HCT116 (cell line): ENCODE results near the gene ENPEP. TPM values are rescaled to one million over a fixed set of nuclear protein-coding genes. Genes with fewer than 3 reads are reported as not detected.

Source experiments
- ATAC-seq: fragments of 200-7000 bp; cut with Tn5 transposase; 2 replicates; pipeline ENCODE4 v1.9.1; 2020; ENCODE audit warnings: mild to moderate bottlenecking, moderate library complexity
- BruUV-seq: library from RNA; stranded (reverse); fragments of 400-500 nt; replicated peaks from 2 replicates; lab custom pipeline; 2021; lab: Mats Ljungman, UMichigan
- CTCF ChIA-PET: fragments of 300-600 bp; sonication (Branson Sonifier 250); formaldehyde crosslinking; loops from one replicate; lab custom pipeline; 2021; ENCODE audit warnings: antibody characterized with exemption; lab: Charles Lee
- POLR2A ChIA-PET: fragments of 300-600, 350-600 bp; sonication (Branson Sonifier 250); formaldehyde crosslinking; loops from one replicate; lab custom pipeline; 2021; ENCODE audit warnings: antibody characterized with exemption; lab: Charles Lee
- RAD21 ChIA-PET, 2 experiments: fragments of 300-600 bp; sonication (Branson Sonifier 250); formaldehyde crosslinking; loops; one replicate each; lab custom pipeline; 2023; ENCODE audit warnings: low total read pairs in 2 of 2; ENCODE audit not compliant: uncharacterized antibody in 2 of 2, unreplicated experiment in 2 of 2, low non-redundant PET in 1 of 2; lab: Charles Lee
- DNase-seq: peaks from one replicate; pipeline ENCODE4 v3.0.0-alpha.2; 2010; ENCODE audit warnings: low read depth, low spot score
- H2AFZ ChIP-seq: fragments of 200-600 bp; shearing (Covaris generic), sonication (generic); 2 replicates; pipeline ENCODE4 v1.6.1; 2017; ENCODE audit warnings: low read depth, mixed run types, mixed read lengths, antibody characterized with exemption, low read length; ENCODE audit not compliant: poor library complexity, severe bottlenecking
- H3K27ac ChIP-seq: 2 replicates; pipeline ENCODE4 v1.5.1; 2012; ENCODE audit warnings: low read depth, low read length
- H3K27me3 ChIP-seq: fragments of 200-600 bp; sonication (generic); 2 replicates; pipeline ENCODE4 v1.6.1; 2016; ENCODE audit warnings: mixed run types, low read length, mixed read lengths; ENCODE audit not compliant: insufficient read depth
- H3K36me3 ChIP-seq, 2 experiments: fragments of 200-500 bp in 1 of 2; fragments of 200-600 bp in 1 of 2; sonication (Bioruptor generic) in 1 of 2; sonication (generic) in 1 of 2; 2 replicates each; pipeline versions ENCODE4 v1.5.1 to v1.6.1; 2014 to 2016; ENCODE audit warnings: low read length in 2 of 2, inconsistent platforms in 1 of 2, mixed read lengths in 1 of 2, mixed run types in 1 of 2; ENCODE audit not compliant: insufficient read depth in 2 of 2, control insufficient read depth in 1 of 2
- H3K4me1 ChIP-seq, 2 experiments: fragments of 200-600 bp in 1 of 2; sonication (generic) in 1 of 2; 2 replicates each; pipeline versions ENCODE4 v1.5.1 to v1.6.1; 2012 to 2017; ENCODE audit warnings: low read length in 2 of 2, inconsistent platforms in 1 of 2, mild to moderate bottlenecking in 1 of 2, mixed read lengths in 1 of 2, mixed run types in 1 of 2, moderate library complexity in 1 of 2; ENCODE audit not compliant: insufficient read depth in 2 of 2, control insufficient read depth in 1 of 2
- H3K4me2 ChIP-seq: fragments of 200-600 bp; sonication (generic); 2 replicates; pipeline ENCODE4 v1.6.1; 2017; ENCODE audit warnings: mixed run types, low read length, mixed read lengths
- H3K4me3 ChIP-seq, 2 experiments: fragments of 200-600 bp in 1 of 2; sonication (generic) in 1 of 2; replicated peaks in 1 of 2; 2 replicates each; pipeline ENCODE4 v1.5.1; 2011 to 2016; ENCODE audit warnings: low read length in 2 of 2, control low read depth in 1 of 2, low read depth in 1 of 2, mild to moderate bottlenecking in 1 of 2, mixed read lengths in 1 of 2, mixed run types in 1 of 2
- H3K79me2 ChIP-seq: fragments of 200-600 bp; sonication (generic); 2 replicates; pipeline ENCODE4 v1.6.1; 2017; ENCODE audit warnings: mild to moderate bottlenecking, mixed run types, low read length, moderate library complexity, mixed read lengths; ENCODE audit not compliant: insufficient read depth
- H3K9ac ChIP-seq: fragments of 200-600 bp; sonication (generic); 2 replicates; pipeline ENCODE4 v1.6.1; 2016; ENCODE audit warnings: low read length, mixed read lengths
- H3K9me2 ChIP-seq: fragments of 200-600 bp; sonication (generic), shearing (Covaris generic); 2 replicates; pipeline ENCODE4 v1.6.1; 2017; ENCODE audit warnings: mixed run types, mild to moderate bottlenecking, moderate library complexity; ENCODE audit not compliant: insufficient read depth
- H3K9me3 ChIP-seq, 2 experiments: fragments of 200-500 bp in 1 of 2; fragments of 200-600 bp in 1 of 2; sonication (Bioruptor generic) in 1 of 2; sonication (generic) in 1 of 2; 2 replicates each; pipeline ENCODE4 v1.6.1; 2014 to 2017; ENCODE audit warnings: low read length in 2 of 2, mixed read lengths in 2 of 2, inconsistent platforms in 1 of 2, low read depth in 1 of 2, mild to moderate bottlenecking in 1 of 2, mixed run types in 1 of 2, moderate library complexity in 1 of 2; ENCODE audit not compliant: control insufficient read depth in 1 of 2, insufficient read depth in 1 of 2
- H4K20me1 ChIP-seq: fragments of 200-600 bp; sonication (generic), shearing (Covaris generic); 2 replicates; pipeline ENCODE4 v1.6.1; 2017; ENCODE audit warnings: mixed run types, mild to moderate bottlenecking, moderate library complexity; ENCODE audit not compliant: insufficient read depth
- ELF1 ChIP-seq: IDR thresholded peaks from 2 replicates; pipeline ENCODE4 v1.6.1; 2012; ENCODE audit warnings: low read depth, borderline replicate concordance
- EZH2 ChIP-seq: fragments of 200-600 bp; sonication (generic); IDR thresholded peaks from 2 replicates; pipeline ENCODE4 v1.6.1; 2017; ENCODE audit warnings: antibody characterized with exemption, mixed run types
- POLR2AphosphoS5 ChIP-seq: IDR thresholded peaks from 2 replicates; pipeline ENCODE4 v1.6.1; 2011; ENCODE audit warnings: mild to moderate bottlenecking, low read depth, low read length, moderate library complexity
- RAD21 ChIP-seq: IDR thresholded peaks from 2 replicates; pipeline ENCODE4 v1.6.1; 2012; ENCODE audit warnings: low read depth, mild to moderate bottlenecking
- YY1 ChIP-seq: IDR thresholded peaks from 2 replicates; pipeline ENCODE4 v1.6.1; 2011; ENCODE audit warnings: low read length, low read depth, moderate library complexity, mild to moderate bottlenecking; ENCODE audit not compliant: insufficient replicate concordance; ENCODE audit errors: extremely low read depth
- ZFX ChIP-seq: fragments of 450-650 bp; IDR thresholded peaks from 2 replicates; pipeline ENCODE4 v1.6.1; 2017
- ZNF274 ChIP-seq: fragments of 200-500 bp; sonication (Bioruptor generic); IDR thresholded peaks from 2 replicates; pipeline ENCODE4 v1.6.1; 2014; ENCODE audit warnings: mild to moderate bottlenecking, low read depth, low read length, inconsistent platforms
- intact Hi-C: fragments of 100-400 bp; cut with micrococcal nuclease; formaldehyde crosslinking; loops from 2 replicates; pipeline ENCODE4 v1.10.0; 2022
- total RNA-seq: library from RNA; stranded (reverse); gene quantifications from one replicate; pipeline ENCODE4 v1.2.1, GENCODE V29; 2021; ENCODE audit not compliant: unreplicated experiment
- TF ChIP-seq, protein P1 (sequence below), 3 experiments: fragments of 200-600 bp in 1 of 3; sonication (generic) in 1 of 3; IDR thresholded peaks in 2 of 3; conservative IDR thresholded peaks in 1 of 3; 2 replicates each; pipeline ENCODE4 v1.5.1; 2012 to 2017; ENCODE audit warnings: low read depth in 2 of 3, low read length in 2 of 3, antibody characterized with exemption in 1 of 3, borderline replicate concordance in 1 of 3, control low read depth in 1 of 3, mild to moderate bottlenecking in 1 of 3, mixed read lengths in 1 of 3, mixed run types in 1 of 3, moderate library complexity in 1 of 3; ENCODE audit not compliant: insufficient read depth in 1 of 3
- TF ChIP-seq, protein P2 (sequence below): IDR thresholded peaks from 2 replicates; pipeline ENCODE4 v1.6.1; 2011; ENCODE audit warnings: mild to moderate bottlenecking, low read length, moderate library complexity; ENCODE audit not compliant: insufficient replicate concordance; ENCODE audit errors: extremely low read depth

ENPEP gene
- total RNA-seq, 1 experiment from 2014 or later = 4.5 TPM

DNA sequence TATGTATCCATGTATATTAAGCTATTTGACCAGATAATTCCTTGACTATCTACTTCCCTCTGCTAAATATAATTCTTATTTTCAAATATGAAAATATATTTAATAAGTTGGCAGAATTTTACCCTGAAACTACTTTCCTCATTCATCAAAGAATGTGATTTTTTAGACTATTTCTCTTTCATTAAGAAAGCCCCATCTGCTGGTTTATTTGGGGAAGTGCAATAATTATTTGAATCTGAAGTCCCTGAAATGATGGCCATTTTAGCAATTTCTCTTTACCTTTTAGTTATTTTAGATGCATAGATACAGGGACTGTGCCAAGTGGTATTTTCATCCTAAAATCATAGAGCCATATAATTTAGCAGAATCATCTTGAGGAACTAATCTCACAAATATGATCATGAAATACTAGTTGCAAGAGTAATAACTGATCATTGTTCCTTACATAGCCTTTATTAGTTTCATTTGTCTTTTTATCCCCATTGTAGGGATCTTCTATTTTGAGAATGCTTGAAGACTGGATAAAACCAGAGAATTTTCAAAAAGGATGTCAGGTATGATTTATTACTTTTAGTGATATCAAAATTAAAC, 39.0 kb downstream of the ENPEP start:
- no peak for ATAC-seq
- CTCF ChIA-PET = interaction anchor here (1.3 to 9.1 kb wide), 5 partner anchors 172 to 517 kb away, joined by 6 to 167 read pairs (median 10); no protein-coding TSS in a partner anchor
- peak; percentile 34 for DNase-seq
- H3K9me3 ChIP-seq = no peaks in the 10 kb centered on the region
- TF ChIP-seq YY1 (no peak), RAD21 (peak; percentile 56)
- TF ChIP-seq, protein P1, sequence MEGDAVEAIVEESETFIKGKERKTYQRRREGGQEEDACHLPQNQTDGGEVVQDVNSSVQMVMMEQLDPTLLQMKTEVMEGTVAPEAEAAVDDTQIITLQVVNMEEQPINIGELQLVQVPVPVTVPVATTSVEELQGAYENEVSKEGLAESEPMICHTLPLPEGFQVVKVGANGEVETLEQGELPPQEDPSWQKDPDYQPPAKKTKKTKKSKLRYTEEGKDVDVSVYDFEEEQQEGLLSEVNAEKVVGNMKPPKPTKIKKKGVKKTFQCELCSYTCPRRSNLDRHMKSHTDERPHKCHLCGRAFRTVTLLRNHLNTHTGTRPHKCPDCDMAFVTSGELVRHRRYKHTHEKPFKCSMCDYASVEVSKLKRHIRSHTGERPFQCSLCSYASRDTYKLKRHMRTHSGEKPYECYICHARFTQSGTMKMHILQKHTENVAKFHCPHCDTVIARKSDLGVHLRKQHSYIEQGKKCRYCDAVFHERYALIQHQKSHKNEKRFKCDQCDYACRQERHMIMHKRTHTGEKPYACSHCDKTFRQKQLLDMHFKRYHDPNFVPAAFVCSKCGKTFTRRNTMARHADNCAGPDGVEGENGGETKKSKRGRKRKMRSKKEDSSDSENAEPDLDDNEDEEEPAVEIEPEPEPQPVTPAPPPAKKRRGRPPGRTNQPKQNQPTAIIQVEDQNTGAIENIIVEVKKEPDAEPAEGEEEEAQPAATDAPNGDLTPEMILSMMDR (IDR thresholded peaks at IDR 0.05 in 2 of 3, conservative IDR thresholded peaks at IDR 0.05 in 1 of 3; ENCODE audit: borderline replicate concordance in 1 of 3, insufficient read depth in 1 of 3, low read depth in 2 of 3, low read length in 2 of 3) = peak; percentile 52 to 59 (median 59); a peak in 5 of 6 replicates
- no peaks in the 10 kb centered on the region for H3K27me3 ChIP-seq
- POLR2A ChIA-PET = interaction anchor here (1.0 kb wide), 1 partner anchor 109 kb away, joined by 3 read pairs; no protein-coding TSS in a partner anchor
- no peak overlapping the region for H3K4me3 ChIP-seq
- RAD21 ChIA-PET = no interaction called here
- intact Hi-C loops = loop anchor here (5.0 to 10.0 kb wide), 4 partner anchors 303 to 1120 kb away; partner anchors contain the start of gene ELOVL6
- BruUV-seq = no TSS peak
- H3K9me2 ChIP-seq = no peaks in the 10 kb centered on the region
- peaks cover 0 to 9% of the 10 kb centered on the region in 2 experiments; a peak in 1 of 4 replicates for H3K4me1 ChIP-seq
- no peak overlapping the region for H3K27ac ChIP-seq
- H2AFZ ChIP-seq = peak overlapping the region; percentile 44
- no peaks in the 10 kb centered on the region for H3K36me3 ChIP-seq
- 0 out of 2 replicates have a peak overlapping the region, but pooled peaks have one; percentile 22 for H3K4me2 ChIP-seq
- H4K20me1 ChIP-seq = no peaks in the 10 kb centered on the region
- no peaks in the 10 kb centered on the region for H3K79me2 ChIP-seq
- no peak overlapping the region for H3K9ac ChIP-seq

DNA sequence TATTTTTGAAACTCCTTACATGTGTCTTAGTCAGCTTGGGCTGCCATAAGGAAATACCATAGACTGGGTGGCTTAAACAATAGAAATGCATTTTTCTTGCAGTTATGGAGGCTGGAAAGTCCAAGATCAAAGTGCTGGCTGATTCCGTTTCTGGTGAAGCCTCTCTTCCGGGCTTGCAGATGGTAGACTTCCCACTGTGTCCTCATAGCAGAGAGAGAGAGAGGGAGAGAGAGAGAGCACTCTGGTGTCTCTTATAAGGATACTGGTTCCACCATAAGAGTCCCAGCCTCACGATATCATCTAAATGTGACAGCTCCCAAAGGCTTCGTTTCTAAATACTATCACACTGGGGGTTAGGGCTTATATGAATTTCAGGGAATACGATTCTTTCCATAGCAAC, 39.7 kb downstream of the ENPEP start:
- no peak overlapping the region for H3K9ac ChIP-seq
- peak; percentile 25 for ATAC-seq

More for the DNA sequence above, 39.7 kb downstream of the ENPEP start:
- ChIA-PET RAD21 (interaction anchor here in 1 of 2 experiments (1.4 kb wide), 1 partner anchor 171 kb away, joined by 5 read pairs; no protein-coding TSS in a partner anchor), CTCF (interaction anchor here (1.3 to 5.3 kb wide), 6 partner anchors 10 to 518 kb away, joined by 3 to 61 read pairs (median 8); no protein-coding TSS in a partner anchor), POLR2A (interaction anchor here (1.0 to 1.8 kb wide), 2 partner anchors 108 to 514 kb away, joined by 3 to 4 read pairs; no protein-coding TSS in a partner anchor)
- Histone ChIP-seq H3K27me3 (no peaks in the 10 kb centered on the region), H2AFZ (peak overlapping the region; percentile 63), H3K79me2 (no peaks in the 10 kb centered on the region), H3K4me3 (peak overlapping the region in 1 of 2 experiments; percentile 53; a peak in 3 of 4 replicates), H3K36me3 (no peaks in the 10 kb centered on the region), H4K20me1 (no peaks in the 10 kb centered on the region), H3K4me1 (peaks cover 0 to 9% of the 10 kb centered on the region in 2 experiments; a peak in 1 of 4 replicates), H3K9me2 (no peaks in the 10 kb centered on the region), H3K4me2 (peak overlapping the region; percentile 71), H3K27ac (no peak overlapping the region), H3K9me3 (no peaks in the 10 kb centered on the region)
- intact Hi-C loops = loop anchor here (1.0 to 10.0 kb wide), 7 partner anchors 171 to 1119 kb away; partner anchors contain the start of gene ELOVL6
- no TSS peak for BruUV-seq
- no peak for DNase-seq
- TF ChIP-seq, protein P1 (IDR thresholded peaks at IDR 0.05 in 2 of 3, conservative IDR thresholded peaks at IDR 0.05 in 1 of 3; ENCODE audit: borderline replicate concordance in 1 of 3, insufficient read depth in 1 of 3, low read depth in 2 of 3, low read length in 2 of 3) = no peak
- TF ChIP-seq POLR2AphosphoS5 (no peak), ZNF274 (no peak), ZFX (no peak), EZH2 (no peak), ELF1 (no peak)
- TF ChIP-seq, protein P2, sequence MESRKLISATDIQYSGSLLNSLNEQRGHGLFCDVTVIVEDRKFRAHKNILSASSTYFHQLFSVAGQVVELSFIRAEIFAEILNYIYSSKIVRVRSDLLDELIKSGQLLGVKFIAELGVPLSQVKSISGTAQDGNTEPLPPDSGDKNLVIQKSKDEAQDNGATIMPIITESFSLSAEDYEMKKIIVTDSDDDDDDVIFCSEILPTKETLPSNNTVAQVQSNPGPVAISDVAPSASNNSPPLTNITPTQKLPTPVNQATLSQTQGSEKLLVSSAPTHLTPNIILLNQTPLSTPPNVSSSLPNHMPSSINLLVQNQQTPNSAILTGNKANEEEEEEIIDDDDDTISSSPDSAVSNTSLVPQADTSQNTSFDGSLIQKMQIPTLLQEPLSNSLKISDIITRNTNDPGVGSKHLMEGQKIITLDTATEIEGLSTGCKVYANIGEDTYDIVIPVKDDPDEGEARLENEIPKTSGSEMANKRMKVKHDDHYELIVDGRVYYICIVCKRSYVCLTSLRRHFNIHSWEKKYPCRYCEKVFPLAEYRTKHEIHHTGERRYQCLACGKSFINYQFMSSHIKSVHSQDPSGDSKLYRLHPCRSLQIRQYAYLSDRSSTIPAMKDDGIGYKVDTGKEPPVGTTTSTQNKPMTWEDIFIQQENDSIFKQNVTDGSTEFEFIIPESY = no peak
